NOMO-1 (cell line): ENCODE measurements around the gene SPIRE1.
"Not testable (repeated sequence)": the region's sequence is repeated elsewhere in the genome, so short reads cannot be mapped to it uniquely, and the experiment has no call there.

Source experiments
- DNase-seq, 2 experiments: peaks; one replicate each; lab custom pipeline; 2025; ENCODE audit not compliant: unreplicated experiment in 2 of 2; lab: John Stamatoyannopoulos, UW

The SPIRE1 gene

DNA sequence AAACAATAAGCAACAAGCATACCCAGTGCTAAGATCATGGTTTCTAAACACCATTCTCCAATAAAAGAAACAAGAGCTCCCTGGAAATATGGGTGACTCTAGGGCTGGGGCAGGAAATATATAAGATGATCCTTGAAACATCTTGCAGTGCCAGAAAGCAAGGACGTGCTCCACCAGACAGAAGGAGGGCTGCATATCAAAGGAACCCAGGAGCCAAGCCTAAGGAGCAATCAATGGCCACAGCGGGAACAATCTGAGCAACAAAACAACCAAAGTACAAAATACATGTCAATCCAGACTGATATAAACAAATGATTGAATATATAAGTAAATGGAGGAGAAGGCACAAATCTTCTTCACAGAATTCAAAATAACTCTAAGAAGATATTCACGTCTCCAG is 10.1 kb downstream of the SPIRE1 start:
- DNase-seq = no peak

DNA sequence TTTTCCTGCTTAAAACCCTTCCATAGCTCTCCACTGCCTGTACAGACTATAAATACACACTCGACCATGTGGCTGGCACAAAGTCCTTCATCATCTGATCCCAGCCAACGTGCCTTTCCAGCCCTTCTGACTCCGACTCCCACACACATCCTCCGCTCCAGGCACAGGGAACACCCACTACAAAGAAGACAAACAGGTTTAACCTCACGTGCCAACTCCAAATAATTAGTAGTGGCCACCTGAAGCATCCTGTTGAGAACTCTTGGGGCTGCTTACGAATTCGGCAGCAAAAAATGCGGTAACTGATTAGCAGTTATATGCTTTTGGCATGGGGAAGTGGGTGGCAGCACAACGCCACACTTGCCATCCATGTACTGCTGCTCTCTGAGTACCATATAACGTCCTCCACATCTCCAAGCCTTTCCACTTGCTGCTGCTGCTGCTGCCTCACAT is 12.1 kb downstream of the SPIRE1 start:
- no peak for DNase-seq

DNA sequence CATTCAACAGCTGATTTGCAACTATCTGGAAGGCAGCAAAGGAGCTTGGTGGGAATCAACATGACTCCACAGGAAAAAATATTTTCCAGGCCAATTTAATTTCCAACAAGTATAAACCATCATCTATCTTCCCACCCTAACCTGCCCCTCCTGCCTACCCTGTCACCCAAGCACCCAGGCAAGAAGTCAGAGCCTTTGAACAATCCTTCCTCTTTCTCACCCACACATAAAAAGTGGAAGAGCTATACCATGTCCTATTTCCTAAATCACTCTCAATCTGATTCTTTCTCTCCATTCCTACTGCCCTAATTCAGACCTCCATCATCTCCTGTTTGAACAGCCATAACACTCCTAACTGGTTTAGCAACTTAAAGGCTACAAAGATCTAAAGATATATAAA is 12.7 kb downstream of the SPIRE1 start:
- no peak for DNase-seq

DNA sequence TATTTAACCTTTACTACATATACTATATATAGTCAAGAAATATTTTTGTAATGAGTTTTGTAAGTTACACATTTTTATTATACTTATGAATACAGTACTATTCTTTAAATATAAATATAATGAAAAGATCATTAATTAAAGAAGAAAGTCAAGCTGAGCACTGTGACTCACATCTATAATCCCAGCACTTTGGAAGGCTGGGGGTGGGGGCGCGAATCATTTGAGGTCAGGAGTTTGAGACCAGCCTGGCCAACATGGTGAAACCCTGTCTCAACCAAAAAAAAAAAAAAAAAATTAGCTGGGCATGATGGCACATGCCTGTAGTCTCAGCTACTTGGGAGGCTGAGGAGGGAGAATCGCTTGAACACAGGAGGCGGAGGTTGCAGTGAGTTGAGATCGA is 14.2 kb downstream of the SPIRE1 start:
- DNase-seq = not testable (repeated sequence)

DNA sequence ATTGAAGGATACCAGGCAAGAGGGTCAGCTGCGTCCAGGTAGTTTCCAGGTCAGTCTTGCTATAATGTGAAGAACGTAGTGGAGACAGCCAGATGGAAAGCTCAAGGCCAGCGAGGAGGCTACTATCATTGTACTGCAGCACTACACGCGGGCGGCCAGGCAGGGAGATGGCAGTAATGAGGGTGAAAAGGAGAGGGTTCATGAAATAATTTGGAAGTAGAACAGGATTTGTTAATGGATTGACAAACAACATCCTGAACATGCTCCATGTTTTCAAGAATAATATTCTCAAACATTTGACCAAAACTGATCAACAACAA is 17.1 kb downstream of the SPIRE1 start:
- DNase-seq = no peak

DNA sequence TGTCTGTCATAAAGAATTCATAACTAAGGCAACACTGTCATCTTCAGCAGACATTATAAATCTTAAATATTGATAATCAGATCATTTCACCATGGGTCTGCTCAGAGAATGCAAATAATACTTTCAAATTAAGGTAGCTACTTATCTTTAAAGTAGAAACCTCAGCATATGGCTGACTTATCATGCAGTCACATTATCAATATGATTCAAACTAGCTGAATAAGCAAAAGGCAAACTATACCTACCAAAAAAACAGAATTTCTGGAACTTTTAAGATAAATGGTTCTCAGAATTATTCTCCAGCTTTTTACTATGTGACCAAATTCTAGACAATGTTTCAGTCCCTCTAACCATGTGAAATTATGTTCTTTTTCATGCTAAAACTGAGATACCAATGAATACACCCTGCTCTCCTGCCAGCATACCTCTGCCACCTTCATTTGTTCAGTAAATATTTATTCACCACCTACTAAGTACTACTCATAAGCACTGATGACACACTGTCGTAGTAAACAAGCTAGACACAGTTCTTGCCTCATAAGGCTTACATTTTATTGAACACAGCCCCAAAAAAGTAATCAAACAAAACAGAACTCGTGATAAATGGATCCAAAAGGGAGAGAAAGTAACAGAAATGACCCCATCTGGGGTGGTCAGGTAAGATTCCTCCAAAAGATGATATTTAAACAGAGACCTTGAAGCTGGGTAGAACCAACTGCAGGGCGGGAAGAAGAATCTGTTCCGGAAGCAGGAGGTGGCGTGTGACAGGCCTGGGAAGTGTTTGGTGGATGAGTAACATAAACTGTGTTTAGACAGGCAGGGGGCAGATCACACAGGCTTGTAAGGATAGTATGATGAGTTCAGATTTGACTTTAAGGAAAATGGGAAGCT is 17.7 kb downstream of the SPIRE1 start:
- no peak for DNase-seq

DNA sequence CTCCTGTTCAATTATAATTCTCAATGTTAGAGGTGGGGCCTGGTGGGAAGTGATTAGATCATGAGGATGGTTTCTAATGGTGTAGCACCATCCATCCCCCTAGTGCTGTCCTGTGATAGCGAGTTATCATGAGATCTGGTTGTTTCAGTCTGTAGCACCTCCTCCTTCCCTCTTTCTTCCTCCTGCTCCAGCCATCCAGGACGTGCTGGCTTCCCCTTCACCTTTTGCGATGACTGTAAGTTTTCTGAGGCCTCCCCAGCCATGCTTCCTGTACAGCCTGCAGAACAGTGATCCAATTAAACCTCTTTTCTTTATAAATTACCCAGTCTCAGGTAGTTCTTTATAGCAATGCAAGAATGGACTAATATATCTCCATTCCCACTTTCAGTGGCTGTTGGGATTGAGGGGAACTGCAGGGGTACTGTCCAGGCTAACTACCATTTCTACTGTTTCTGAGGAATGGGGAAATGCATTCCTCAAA is 19.2 kb downstream of the SPIRE1 start:
- no peak for DNase-seq

DNA sequence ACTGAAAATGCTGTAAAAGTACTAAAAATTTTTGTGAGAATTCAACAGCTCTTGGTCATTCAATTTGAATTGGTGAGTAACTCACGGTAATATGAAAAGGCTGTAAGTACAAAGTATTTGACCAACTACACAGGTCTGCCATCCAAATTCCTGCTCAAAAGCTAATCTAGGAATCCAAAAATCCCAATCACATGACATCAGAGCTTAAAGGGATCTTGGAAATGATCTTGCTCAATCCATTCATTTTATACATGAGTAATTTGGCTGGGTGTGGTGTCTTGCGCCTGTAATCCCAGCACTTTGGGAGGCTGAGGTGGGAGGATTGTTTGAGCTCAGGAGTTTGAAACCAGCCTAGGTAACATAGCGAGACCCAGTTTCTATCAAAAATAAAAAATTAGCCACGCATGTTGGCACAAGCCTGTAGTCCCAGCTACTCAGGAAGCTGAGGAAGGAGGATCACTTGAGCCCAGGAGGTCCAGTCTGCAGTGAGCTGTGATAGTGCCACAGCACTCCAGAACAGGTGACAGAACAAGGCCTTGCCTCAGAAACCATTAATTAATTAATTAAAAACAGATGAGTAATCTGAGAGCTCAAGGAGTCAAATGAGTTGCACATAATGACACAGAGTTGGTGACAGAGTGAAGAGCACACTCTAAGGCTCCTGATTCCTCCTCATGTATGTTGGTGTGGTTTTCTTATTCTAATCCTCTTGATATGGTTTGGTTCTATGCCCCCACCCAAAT is 19.8 kb downstream of the SPIRE1 start:
- DNase-seq = no peak

DNA sequence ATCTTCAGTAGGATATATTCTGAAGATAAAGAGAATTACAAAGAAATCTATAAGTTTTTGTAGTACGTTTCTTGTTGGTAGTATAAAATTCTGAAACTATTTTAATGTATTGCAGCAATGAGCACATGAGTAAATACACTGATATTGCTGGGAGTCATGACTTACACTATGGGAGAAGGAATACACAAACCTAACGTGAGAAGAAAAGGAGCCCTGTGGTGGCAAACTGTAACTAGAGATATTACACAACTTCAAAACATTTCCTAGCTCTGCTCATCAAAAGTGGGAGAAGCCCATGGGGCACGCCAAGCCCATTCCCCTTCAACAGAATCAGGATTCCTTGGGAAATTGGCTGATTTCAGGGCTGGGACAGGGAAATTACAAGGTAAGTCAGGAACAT is 20.5 kb downstream of the SPIRE1 start:
- DNase-seq = no peak

DNA sequence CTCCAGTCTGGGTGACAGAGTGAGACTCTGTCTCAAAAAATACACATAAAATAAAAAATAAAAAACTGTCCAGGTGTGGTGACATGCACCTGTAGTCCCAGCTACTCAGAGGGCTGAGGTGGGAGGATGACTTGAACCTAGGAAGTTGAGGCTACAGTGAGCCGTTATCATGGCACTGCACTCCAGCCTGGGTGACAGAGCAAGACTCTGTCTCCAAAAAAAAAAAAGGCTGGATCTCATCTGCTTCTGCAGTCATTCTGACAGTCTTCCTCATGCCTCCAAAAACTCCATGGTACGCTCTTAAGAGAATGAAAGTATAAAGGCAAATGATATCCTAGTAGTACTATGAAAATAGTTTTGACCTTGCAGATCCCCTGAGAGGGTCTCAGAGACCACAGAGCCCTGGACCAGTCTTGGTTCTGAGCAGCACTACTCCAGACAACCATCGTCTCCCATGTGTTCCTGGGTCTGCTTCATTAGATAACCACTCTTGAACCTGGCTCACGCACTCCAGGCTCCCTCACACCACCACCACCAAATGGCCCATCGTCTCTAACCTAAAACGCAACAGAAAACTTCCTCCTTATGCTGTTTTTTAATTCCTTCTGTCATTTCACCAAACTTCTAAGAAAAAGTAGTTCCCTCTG is 26.0 kb downstream of the SPIRE1 start:
- DNase-seq = no peak

DNA sequence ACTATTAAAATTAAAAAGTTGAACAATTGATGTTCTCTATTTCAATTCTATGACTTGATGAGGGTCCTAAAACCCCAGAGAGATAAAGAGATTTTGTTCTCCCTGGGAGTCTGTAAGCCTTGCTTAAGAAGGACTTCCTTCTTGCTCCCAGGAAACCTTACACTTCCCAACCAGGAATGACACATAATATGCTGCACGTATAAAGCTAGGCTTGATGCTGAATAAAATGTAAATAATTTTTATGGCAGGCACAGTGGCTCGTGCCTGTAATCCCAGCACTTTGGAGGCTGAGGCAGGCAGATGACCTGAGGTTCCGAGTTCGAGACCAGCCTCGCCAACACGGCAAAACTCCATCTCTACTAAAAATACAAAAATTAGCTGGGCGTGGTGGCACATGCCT is 27.8 kb downstream of the SPIRE1 start:
- no peak for DNase-seq

DNA sequence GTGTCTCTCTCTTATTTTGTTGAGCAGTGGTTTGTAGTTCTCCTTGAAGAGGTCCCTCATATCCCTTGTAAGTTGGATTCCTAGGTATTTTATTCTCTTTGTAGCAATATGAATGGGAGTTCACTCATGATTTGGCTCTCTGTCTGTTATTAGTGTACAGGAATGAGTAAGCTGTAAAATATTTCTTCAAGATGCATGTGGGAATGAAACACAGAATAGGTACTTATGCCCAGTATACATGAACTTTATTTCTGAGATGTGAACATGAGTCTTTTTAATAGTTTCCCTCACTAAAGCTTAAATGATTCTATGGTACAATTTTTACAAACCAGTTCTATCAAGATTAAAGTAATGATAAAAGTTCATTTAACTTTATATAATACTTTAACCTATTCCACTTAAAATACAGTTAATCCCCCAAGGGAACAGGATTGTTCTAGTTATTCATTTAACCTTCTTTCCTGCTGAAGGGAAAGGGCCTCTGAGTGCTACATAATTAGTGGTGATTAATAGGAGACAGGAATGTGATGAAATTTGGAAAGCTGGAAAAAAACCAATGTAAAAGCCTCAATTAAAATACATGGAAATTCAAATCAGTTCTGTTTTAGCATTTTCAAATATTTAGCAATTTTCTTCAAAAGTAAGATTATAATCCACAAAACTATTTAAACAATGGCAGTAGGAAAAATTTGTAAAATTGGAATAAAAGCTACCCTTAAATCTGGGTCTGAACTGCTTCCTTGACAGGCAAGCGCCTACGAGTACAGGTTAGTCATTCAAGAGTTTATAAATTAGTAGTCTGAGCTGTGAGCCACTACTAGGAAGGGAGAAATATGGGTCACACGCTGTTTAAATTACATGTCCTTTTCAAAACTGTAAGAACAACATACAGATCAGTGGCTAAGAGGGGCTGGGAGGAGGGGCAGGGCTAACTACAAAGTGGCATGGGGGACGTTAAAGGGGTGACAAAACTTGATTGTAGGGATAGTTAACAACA is 28.9 kb downstream of the SPIRE1 start:
- no peak for DNase-seq

DNA sequence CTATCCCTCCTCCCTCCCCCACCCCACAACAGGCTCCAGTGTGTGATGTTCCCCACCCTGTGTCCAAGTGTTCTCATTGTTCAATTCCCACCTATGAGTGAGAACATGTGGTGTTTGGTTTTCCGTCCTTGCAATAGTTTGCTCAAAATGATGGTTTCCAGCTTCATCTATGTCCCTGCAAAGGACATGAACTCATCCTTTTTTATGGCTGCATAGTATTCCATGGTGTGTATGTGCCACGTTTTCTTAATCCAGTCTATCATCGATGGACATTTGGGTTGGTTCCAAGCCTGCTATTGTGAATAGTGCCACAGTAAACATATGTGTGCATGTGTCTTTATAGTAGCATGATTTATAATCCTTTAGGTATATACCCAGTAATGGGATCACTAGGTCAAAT is 30.7 kb downstream of the SPIRE1 start:
- DNase-seq = not testable (repeated sequence)

DNA sequence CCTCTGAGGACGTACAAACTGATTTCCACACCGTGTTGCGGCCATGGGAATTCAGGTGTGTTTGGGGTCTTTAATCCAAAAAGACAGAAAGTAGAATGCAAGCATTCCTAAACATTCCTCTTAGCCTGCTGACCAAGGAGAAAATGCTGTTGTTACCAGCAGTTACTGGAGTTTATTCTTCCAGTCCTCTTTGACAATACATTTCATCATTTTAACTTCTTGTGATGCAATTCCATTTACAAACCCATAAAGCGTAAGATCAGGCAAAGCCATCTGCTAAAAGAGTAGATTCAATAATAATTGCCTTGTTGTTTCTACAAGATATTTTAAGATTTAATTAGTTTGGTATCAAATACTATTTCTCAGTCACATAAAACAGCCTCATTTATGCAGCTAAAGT is 32.7 kb downstream of the SPIRE1 start:
- DNase-seq = no peak

DNA sequence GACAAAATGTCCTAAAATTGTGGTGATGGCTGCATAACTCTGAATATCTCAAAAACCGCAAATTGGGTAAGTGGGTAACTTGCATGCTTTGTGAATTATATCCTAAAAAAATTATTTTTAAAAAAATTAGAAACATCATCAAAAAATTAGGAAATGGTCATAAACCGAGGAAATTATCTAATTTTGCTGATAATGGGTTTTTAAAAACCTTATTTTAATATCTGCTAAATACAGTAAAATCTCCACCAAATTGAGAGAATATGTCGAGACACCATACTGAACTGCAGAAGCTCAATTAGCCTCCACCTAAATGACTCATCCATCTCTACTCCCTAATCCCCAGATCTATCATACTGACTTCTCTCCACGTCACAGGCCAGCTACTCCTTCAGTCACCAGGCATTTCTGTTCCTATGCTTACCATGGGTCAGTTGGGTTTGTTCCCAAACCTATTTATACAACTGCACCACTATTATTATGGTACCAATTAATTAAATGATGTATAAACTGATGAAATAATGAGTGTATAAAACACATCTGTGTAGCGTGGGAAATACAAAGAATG is 36.1 kb downstream of the SPIRE1 start:
- DNase-seq = no peak

DNA sequence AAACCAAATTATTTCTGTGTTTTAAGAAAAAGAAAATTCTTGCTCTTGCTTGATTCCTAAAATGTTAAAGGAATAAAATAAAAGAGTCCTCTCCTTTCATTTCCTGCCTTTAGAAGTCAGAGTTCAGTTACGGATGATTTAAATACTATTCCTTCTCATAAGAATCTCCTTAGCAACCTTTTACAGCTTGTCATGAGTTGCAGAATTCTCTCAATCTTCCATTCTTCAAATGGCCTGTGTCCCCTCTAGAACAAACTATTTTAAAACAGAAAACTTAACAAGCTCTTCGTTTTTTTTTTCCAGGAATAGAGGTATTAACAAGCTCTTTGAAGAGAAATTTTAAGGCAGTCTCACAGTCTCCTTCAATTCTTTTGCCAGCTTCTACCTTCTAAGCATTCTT is 42.2 kb downstream of the SPIRE1 start:
- no peak for DNase-seq

DNA sequence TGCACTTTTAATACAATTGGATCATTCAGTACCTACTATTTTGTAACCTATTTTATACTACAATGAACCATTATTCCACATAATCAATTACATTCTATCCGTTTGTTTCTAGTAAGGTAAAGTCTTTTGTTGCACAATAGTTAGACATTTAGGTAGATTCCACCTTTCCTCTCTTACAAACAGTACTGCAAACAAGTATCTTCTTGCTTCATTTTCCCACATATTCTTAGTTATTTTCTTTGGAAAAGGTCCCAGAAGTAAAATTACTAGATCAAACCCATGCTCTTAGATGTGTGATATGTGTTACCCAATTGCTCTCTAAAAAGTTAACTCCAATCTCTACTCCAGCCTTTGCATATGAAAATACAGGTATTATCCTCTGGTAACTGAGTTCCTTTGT is 49.6 kb downstream of the SPIRE1 start:
- DNase-seq = no peak

DNA sequence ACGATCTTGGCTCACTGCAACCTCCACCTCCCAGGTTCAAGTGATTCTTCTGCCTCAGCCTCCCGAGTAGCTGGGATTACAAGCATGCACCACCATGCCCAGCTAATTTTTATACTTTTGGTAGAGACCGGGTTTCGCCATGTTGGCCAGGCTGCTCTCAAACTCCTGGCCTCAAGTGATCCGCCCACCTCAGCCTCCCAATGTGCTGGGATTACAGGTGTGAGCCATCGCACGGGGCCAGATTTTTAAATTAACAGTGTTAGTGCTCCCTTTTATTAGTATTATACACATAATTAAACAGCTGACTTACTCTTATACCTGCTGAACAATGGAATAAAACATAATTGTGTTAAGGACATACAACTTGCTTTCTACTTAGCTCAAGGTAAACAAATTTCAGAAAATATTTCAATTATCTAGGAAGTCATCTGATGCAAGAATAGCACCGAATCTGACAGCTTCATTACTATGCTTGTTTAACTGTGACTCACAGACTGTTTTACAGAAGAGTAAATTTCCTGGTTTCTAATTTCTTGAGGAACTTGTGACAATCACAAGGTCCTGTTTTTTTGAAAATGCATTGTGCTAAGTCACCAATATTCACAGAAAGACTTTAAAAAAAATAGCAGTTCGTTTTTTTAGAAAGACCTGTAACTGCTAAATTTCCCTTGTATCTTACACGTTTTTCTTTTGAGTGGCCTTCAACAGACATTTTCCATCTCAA is 51.2 kb downstream of the SPIRE1 start:
- peak in 1 of 2 experiments; percentile 29 for DNase-seq

DNA sequence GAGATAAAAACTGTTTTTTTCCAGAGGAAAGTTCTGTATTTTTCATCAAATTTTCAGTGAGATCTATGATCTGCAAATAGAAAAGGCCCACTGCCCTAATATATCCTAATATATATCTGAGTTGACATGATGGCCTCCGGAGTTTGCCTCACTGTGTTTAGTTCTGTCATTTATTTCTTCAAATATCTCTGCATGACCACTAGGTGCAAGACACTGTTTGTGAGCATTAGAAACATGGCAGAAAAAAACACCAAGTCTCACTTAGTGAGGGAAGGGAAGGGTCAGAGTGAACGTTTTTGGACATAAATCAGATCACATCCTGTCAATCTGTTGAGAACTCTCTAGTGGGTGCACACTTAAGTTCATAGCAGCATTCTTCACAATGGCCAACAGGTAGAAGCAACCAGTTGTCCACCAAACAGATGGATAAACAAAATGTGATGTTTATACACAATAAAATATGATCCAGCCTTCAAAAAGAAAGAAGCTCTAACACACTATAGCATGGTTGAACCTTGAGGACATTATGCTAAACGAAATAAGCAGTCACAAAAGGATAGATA is 53.4 kb downstream of the SPIRE1 start:
- no peak for DNase-seq
